ENCODE results near the gene SGCD. TPM values are rescaled to one million over a fixed set of nuclear protein-coding genes. Genes with fewer than 3 reads are reported as not detected.

Gene SGCD
- total RNA-seq, 2 donors from 2014 or later: not detected

DNA sequence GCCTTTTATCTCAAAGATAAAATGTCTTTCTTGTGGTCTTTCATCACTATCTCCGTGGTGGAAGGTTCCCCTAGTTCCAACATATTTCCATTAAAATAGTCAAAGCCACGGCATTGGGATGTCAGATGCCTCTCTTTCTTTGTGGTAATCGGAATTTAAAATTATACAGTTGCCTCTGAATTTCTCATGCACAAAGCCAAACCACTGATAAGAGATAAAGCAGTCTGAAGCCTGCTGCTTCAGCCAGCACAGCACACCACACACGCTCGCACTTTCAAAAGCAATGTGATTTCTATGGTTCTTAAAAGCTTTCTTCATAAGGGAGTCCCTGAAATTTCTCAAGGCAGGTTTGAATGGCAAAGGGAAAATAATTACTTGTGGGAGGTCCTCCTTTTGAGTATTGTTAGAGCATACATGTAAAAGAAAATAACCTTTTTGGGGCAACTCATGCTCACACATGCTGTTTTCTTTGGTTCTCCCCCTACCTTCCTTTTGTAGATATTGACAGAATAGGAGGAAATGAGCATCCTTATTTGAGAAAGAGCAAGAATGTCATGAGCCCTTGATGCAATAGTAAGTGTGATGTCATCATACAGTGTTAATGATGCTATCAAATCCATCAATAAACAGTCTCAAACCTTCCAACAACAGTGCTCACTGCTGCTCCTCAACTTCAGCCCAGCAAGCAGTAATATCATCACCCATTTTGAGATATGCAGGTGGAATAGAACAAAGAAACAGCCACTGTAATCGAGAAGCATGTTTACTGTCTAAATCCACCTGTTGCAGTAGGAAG is 437.4 kb downstream of the SGCD start:
- H3K9me3 ChIP-seq (ENCODE audit: control insufficient read depth, low read length, poor library complexity, severe bottlenecking): no peaks in the 10 kb centered on the region
- ATAC-seq (no peak), DNase-seq (no peak)
- Mint-ChIP-seq H3K27ac (no peak overlapping the region), H3K27me3 (peaks cover 61% of the 10 kb centered on the region), H3K36me3 (ENCODE audit: low read depth) (no peaks in the 10 kb centered on the region), H3K4me3 (no peak overlapping the region), H3K4me1 (no peaks in the 10 kb centered on the region)

DNA sequence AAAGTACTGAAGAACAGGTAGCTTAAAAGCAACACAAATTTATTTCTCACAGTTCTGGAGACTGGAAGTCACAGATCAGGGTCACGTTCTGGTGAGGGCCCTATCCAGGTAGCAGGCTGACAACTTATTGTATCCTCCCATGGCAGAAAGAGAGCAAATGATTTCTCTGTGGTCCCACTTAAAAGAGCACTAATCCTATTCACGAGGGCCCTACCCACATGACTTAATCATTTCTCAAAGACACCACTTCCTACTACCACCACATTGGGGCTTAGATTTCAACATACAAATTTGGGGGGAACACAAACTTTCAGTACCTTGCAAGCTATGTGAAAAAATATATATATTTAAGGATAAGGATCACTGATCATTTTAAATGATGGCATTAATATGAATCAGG is 447.3 kb downstream of the SGCD start:
- no peak overlapping the region for H3K27ac Mint-ChIP-seq
- no peak overlapping the region for H3K4me3 Mint-ChIP-seq
- no peak for ATAC-seq
- peaks cover 34% of the 10 kb centered on the region for H3K27me3 Mint-ChIP-seq
- DNase-seq: no peak
- peaks cover 2% of the 10 kb centered on the region for H3K36me3 Mint-ChIP-seq (ENCODE audit: low read depth)
- H3K4me1 Mint-ChIP-seq: no peaks in the 10 kb centered on the region
- H3K9me3 ChIP-seq (ENCODE audit: control insufficient read depth, low read length, poor library complexity, severe bottlenecking): no peaks in the 10 kb centered on the region

DNA sequence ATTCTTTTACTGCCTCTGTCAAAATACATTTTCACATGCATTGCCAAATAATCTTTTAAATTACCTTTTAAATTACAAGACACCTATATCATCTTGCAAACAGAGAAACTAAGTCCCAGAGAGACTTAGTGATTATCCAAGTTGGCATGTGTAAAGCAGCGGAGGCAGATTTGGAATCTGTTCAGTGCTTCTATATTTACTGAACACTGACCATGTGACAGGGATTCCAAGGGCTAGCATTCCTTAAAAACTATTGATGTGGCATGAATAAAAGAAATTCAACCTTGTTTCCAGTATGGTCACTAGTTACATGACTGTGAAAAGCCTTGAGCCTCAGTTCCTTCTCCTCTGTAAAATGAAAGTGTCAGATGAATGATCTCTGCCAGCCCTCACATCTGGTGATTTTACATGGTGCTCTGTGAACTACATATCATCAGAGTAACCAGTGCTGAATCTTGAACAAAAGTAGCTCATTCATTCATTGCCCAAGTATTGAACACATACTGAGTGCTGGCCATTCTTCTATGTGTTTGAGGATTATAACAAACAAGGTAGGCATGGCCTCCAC is 451.3 kb downstream of the SGCD start:
- ATAC-seq (no peak), DNase-seq (no peak)
- H3K36me3 Mint-ChIP-seq (ENCODE audit: low read depth): peaks cover 2% of the 10 kb centered on the region
- peaks cover 36% of the 10 kb centered on the region for H3K27me3 Mint-ChIP-seq
- H3K27ac Mint-ChIP-seq: no peak overlapping the region
- no peaks in the 10 kb centered on the region for H3K4me1 Mint-ChIP-seq
- no peaks in the 10 kb centered on the region for H3K9me3 ChIP-seq (ENCODE audit: control insufficient read depth, low read length, poor library complexity, severe bottlenecking)
- no peak overlapping the region for H3K4me3 Mint-ChIP-seq

DNA sequence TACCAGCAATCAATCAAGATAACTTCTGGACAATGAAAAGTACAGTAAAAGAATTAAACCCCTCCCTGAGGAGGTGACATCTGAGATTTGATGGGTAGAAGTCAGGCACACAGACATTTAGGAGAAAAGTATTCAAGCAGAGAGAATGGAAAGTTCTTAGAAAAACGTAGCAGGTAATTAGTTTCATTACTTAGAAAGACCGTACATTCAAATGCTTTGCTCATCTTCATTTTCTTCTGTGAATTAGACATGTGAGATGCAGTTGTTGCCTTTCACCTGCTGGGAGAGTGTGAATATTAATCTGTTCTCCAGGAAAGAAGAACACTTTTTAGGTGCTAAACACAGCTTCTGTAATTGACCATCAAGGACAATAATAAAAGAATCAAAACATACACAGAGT is 451.8 kb downstream of the SGCD start:
- DNase-seq (no peak), ATAC-seq (no peak)
- no peaks in the 10 kb centered on the region for H3K4me1 Mint-ChIP-seq
- H3K4me3 Mint-ChIP-seq: no peak overlapping the region
- H3K36me3 Mint-ChIP-seq (ENCODE audit: low read depth): peaks cover 2% of the 10 kb centered on the region
- peaks cover 36% of the 10 kb centered on the region for H3K27me3 Mint-ChIP-seq
- H3K9me3 ChIP-seq (ENCODE audit: control insufficient read depth, low read length, poor library complexity, severe bottlenecking): no peaks in the 10 kb centered on the region
- H3K27ac Mint-ChIP-seq: no peak overlapping the region

DNA sequence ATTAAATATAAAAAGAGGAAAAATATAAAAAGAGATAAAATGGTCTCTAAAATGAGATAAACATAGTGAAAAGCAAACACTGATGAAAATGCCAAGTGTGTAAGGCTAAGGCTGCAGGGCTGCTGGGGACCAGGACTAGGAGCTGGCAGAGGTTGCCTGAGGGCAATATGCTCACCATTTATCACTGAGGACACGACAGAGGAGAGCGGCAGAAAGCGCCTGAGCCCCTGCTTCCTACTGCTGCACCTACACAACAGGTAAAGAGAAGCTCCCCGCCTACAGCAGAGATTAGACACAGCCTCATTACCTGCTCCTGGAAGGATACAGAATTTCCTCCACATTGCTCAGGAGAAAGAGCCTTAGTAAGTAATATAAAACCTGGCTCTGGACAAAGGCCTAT is 452.5 kb downstream of the SGCD start:
- Mint-ChIP-seq H3K36me3 (ENCODE audit: low read depth) (peaks cover 2% of the 10 kb centered on the region), H3K27me3 (peaks cover 36% of the 10 kb centered on the region), H3K4me3 (no peak overlapping the region), H3K4me1 (no peaks in the 10 kb centered on the region), H3K27ac (no peak overlapping the region)
- ATAC-seq: no peak
- H3K9me3 ChIP-seq (ENCODE audit: control insufficient read depth, low read length, poor library complexity, severe bottlenecking): no peaks in the 10 kb centered on the region
- no peak for DNase-seq

DNA sequence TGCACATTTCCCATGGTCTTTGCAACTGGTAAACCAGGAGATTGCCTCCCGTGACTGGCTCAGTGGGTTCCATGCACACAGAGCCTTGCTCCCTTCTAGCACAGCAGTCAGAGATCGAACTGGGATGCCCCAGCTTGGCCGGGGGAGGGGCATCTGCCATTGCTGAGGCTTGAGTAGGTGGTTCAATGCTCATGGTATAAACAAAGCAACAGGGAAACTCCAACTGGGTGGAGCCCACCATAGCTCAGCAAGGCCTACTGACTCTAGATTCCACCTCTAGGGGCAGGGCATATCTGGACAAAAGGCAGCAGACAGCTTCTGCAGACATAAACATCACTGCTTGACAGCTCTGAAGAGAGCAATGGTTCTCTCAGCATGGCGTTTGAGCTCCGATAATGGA is 456.1 kb downstream of the SGCD start:
- no peak overlapping the region for H3K27ac Mint-ChIP-seq
- DNase-seq: no peak

DNA sequence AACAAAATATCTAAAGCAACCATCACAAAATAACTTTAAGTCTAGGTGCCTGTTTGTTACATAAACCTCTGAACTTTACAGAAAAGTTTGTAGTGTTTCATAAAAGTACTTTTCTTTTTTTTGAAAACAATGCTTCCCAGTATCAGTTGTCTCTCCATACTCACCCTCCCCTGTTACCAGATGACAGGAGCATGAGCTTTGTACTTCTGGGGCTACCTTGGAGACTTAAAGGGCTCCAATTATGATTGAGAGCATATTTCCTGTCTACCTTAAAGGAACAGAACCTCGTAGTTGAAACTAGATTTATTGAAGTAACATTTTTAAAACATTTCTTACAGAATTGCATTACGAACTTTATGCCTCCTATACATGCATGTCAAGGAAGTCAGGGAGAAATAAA is 467.7 kb downstream of the SGCD start:
- Mint-ChIP-seq H3K27ac (no peak overlapping the region), H3K4me1 (no peaks in the 10 kb centered on the region), H3K27me3 (peaks cover 5% of the 10 kb centered on the region), H3K36me3 (ENCODE audit: low read depth) (no peaks in the 10 kb centered on the region), H3K4me3 (no peak overlapping the region)
- ATAC-seq (no peak), DNase-seq (no peak)
- no peaks in the 10 kb centered on the region for H3K9me3 ChIP-seq (ENCODE audit: control insufficient read depth, low read length, poor library complexity, severe bottlenecking)

More for the DNA sequence above, 456.1 kb downstream of the SGCD start:
- ATAC-seq: no peak
- no peaks in the 10 kb centered on the region for H3K4me1 Mint-ChIP-seq
- no peaks in the 10 kb centered on the region for H3K9me3 ChIP-seq (ENCODE audit: control insufficient read depth, low read length, poor library complexity, severe bottlenecking)
- no peaks in the 10 kb centered on the region for H3K36me3 Mint-ChIP-seq (ENCODE audit: low read depth)
- no peak overlapping the region for H3K4me3 Mint-ChIP-seq
- H3K27me3 Mint-ChIP-seq: peaks cover 18% of the 10 kb centered on the region

DNA sequence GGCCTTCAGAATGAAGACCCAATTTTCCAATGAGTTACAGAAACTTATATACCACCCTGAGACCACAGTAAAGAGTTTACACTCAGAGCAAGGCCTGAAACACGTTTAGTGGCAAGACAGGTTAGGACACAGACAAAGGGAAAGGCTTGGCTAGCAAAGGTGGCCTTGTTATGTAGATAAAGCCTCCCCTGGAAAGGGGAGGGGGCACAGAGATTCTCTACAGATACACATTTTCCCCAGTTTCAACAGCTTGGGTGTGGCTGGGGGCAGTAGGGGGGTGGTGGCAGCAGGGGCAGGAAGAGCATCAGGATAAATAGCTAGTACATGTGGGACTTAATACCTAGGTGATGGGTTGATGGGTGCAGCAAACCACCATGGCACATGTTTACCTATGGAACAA is 471.2 kb downstream of the SGCD start:
- H3K36me3 Mint-ChIP-seq (ENCODE audit: low read depth): no peaks in the 10 kb centered on the region
- peaks cover 27% of the 10 kb centered on the region for H3K27me3 Mint-ChIP-seq
- ATAC-seq (no peak), DNase-seq (no peak)
- H3K4me1 Mint-ChIP-seq: no peaks in the 10 kb centered on the region
- H3K27ac Mint-ChIP-seq: no peak overlapping the region
- H3K9me3 ChIP-seq (ENCODE audit: control insufficient read depth, low read length, poor library complexity, severe bottlenecking): no peaks in the 10 kb centered on the region
- no peak overlapping the region for H3K4me3 Mint-ChIP-seq

DNA sequence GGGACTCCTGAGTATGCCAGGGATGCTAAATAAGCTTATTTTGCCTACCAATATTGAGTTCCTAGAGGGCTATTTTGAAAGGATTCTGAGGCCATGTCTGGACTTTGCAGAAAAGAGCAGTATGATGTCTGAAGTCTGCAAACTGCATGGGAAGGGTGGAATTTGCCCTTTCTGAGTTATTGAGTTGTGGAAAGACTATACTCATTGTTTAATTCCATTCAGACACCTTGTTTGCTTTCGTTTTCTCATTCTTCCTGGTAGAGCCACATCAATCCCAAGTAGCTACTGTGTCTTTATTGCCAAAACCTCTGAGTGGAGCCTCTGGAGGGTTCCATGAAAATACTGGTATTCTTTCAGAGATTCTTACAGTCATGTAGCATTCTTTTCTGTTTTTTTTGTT is 472.2 kb downstream of the SGCD start:
- ATAC-seq (no peak), DNase-seq (no peak)
- Mint-ChIP-seq H3K4me1 (no peaks in the 10 kb centered on the region), H3K36me3 (ENCODE audit: low read depth) (no peaks in the 10 kb centered on the region), H3K27ac (no peak overlapping the region), H3K27me3 (peaks cover 29% of the 10 kb centered on the region), H3K4me3 (no peak overlapping the region)
- no peaks in the 10 kb centered on the region for H3K9me3 ChIP-seq (ENCODE audit: control insufficient read depth, low read length, poor library complexity, severe bottlenecking)

DNA sequence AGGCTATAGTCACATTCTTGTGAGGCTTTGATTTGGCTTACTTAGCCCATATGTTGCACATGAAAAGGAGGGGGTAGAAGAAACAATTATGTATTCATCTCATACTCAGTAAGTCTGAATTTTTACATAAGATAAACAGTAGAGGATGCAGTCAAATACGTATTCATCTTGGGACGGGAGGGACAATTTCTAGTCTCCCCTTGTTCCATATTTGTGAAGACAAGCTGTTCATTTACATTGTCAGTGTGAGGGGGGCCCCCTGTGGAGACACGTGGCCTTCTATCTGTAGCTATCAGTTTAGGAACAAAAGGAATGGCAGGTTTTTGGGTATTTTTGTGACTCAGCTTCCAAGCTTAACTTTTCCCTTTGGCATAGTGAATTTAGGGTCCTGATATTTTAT is 474.0 kb downstream of the SGCD start:
- Mint-ChIP-seq H3K4me1 (no peaks in the 10 kb centered on the region), H3K36me3 (ENCODE audit: low read depth) (no peaks in the 10 kb centered on the region), H3K4me3 (no peak overlapping the region), H3K27ac (no peak overlapping the region), H3K27me3 (peaks cover 25% of the 10 kb centered on the region)
- DNase-seq (no peak), ATAC-seq (no peak)
- H3K9me3 ChIP-seq (ENCODE audit: control insufficient read depth, low read length, poor library complexity, severe bottlenecking): no peaks in the 10 kb centered on the region

DNA sequence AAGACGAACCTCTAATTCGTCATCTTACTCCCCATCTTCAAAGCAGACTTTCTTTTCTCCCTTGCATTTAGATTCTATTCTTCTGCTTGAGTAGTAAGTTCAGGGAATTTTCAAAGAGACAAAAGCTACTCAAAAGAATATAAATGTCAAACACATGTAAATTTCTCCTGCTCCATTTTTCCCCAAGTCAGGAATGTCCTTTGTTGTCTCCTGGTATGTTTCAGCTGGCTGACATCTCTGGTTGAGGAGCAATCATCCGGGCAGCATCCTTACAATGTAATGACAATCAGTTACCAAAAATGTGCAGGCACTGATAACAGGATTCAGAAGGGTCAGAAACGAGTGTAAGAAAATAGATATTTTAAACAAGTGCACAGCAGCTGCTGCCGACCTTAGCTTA is 475.5 kb downstream of the SGCD start:
- Mint-ChIP-seq H3K27me3 (peaks cover 25% of the 10 kb centered on the region), H3K36me3 (ENCODE audit: low read depth) (no peaks in the 10 kb centered on the region), H3K4me1 (no peaks in the 10 kb centered on the region), H3K4me3 (no peak overlapping the region), H3K27ac (no peak overlapping the region)
- DNase-seq (no peak), ATAC-seq (no peak)
- no peaks in the 10 kb centered on the region for H3K9me3 ChIP-seq (ENCODE audit: control insufficient read depth, low read length, poor library complexity, severe bottlenecking)

DNA sequence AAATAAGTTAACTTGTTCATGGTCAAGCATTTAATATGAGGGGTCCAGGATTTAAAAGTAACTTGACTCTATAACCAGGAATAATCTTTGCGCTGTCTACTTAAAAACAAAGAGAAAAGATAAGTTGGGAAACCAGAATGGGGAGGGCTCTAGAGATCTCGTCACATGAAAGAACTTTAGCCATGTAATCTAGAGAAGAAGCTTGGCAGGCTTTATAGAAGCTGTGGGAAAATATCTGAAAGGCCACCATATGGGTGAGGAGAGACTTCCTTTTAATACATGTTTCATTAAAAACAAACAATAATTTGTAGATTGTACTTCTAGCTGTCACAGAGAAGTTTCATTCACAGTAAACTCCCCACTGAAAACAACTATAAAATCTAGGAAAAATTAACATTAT is 476.4 kb downstream of the SGCD start:
- ATAC-seq (no peak), DNase-seq (no peak)
- Mint-ChIP-seq H3K4me1 (no peaks in the 10 kb centered on the region), H3K36me3 (ENCODE audit: low read depth) (no peaks in the 10 kb centered on the region), H3K27ac (no peak overlapping the region), H3K4me3 (no peak overlapping the region), H3K27me3 (peaks cover 25% of the 10 kb centered on the region)
- no peaks in the 10 kb centered on the region for H3K9me3 ChIP-seq (ENCODE audit: control insufficient read depth, low read length, poor library complexity, severe bottlenecking)

DNA sequence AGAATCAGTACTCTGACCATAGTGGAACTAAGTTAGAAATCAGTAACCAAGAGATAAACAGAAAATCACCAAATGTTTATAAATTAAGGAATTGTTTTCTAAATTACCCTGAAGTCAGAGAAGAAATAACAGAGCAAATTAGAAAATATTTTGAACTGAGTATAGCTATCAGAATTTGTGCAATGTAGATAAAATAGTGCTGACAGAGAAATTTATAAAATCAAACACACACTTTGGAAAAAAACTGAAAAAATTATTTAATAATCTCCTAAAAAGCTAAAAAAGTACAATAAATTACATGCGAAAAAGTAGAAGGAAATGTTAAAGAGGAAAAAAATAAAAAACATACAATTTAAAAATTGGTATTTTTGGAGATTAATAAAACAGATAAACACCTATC is 486.0 kb downstream of the SGCD start:
- DNase-seq (no peak), ATAC-seq (no peak)
- no peaks in the 10 kb centered on the region for H3K9me3 ChIP-seq (ENCODE audit: control insufficient read depth, low read length, poor library complexity, severe bottlenecking)
- no peak overlapping the region for H3K4me3 Mint-ChIP-seq
- H3K27ac Mint-ChIP-seq: no peak overlapping the region
- peaks cover under 1% of the 10 kb centered on the region for H3K4me1 Mint-ChIP-seq
- H3K27me3 Mint-ChIP-seq: peaks cover 5% of the 10 kb centered on the region
- no peaks in the 10 kb centered on the region for H3K36me3 Mint-ChIP-seq (ENCODE audit: low read depth)

DNA sequence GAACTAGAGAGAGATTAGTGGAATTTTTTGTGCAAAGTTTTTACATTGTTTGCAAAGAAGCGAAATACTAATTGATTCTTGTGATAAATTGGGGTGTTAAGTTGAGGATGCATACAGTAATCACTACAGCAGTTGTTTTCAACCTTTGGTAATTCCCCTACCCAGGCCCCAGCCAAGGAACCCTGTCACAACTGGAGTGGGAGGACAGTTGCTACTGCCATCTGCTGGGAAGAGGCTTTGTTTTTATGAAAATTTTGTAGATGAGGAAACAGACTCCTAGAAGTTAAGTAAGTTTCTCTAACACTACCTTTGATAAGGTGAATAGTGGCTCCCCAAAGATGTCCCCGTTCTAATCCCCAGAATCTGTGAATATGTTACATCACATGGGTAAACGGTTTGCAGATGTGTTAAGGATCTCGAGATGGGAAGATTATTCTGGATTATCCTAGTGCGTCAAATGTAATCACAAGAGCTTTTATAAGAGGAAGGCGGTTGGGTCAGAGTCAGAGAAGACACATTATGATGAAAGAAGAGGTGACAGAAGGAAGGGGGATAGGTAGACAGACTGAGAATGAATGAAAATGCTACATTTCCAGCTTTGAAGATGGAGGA is 489.1 kb downstream of the SGCD start:
- no peak overlapping the region for H3K27ac Mint-ChIP-seq

More for the DNA sequence above, 489.1 kb downstream of the SGCD start:
- Mint-ChIP-seq H3K4me3 (no peak overlapping the region), H3K27me3 (peaks cover 24% of the 10 kb centered on the region), H3K4me1 (peaks cover 3% of the 10 kb centered on the region), H3K36me3 (ENCODE audit: low read depth) (no peaks in the 10 kb centered on the region)
- H3K9me3 ChIP-seq (ENCODE audit: control insufficient read depth, low read length, poor library complexity, severe bottlenecking): no peaks in the 10 kb centered on the region
- ATAC-seq (no peak), DNase-seq (no peak)
